NK-92 treated with Interleukin-12 subunit alpha and Interleukin-12 subunit beta, amount 100 ng/mL, for 24 hours (cell line): ENCODE measurements around the gene G6PC1.

ENCODE experiments used
- DNase-seq: peaks from one replicate; lab custom pipeline; 2025; lab: John Stamatoyannopoulos, UW

G6PC1 gene

DNA sequence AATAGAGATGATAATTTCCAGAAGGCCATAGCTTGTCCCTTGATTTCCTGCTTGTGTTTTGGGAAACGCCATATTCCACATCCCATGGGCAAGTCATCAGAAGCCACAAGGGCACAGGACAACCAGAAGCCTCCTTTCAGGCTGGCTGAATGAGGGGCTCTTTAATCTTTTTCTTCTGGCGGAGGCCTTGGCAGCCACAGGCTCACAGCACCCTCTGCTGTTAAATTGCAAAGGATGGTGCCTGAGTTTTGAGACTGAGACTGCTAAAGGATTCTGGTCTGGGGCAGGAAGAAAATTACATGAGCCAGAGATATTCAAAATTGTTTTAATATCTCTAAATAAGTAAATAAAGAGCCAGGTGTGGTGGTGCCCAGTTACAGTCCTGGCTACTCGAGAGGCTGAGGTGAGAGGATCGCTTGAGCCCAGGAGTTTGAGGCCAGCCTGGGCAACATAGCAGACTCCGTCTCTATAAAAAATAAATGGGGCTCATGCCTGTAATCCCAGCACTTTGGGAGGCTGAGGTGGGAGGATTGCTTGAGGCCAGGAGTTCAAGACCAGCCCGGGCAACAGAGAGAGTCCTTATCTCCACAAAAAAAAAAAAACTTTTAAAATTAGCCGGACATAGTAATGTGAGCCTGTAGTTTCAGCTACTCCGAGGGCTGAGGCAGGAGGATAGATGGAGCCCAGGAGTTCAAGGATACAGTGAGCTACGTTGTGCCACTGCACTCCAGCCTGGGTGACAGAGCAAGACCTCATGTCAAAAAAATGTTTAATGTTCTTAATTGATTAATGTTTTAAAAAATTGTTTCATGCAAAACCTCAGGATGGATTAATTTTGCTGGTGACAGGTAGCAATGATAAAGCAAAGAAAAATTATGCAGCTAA, 37.4 kb downstream of the G6PC1 start:
- no peak for DNase-seq

DNA sequence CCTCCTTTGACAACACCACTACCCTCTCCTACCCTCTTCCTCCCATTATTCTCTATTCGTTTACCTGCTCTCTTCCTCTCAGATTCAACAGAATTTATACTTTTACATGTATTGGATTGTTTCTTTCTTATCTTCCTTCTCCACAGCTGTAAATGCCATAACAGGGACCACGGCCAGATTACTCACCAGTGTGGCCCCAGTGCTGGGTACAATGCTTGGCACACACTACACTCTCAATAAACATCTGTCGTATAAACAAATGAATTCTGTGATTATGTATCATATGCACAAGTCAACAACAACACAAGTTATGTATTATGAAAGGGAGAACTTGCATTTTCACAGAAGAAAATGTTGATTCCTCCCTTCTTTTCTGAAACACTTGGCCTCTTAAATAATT, 43.6 kb downstream of the G6PC1 start:
- no peak for DNase-seq

DNA sequence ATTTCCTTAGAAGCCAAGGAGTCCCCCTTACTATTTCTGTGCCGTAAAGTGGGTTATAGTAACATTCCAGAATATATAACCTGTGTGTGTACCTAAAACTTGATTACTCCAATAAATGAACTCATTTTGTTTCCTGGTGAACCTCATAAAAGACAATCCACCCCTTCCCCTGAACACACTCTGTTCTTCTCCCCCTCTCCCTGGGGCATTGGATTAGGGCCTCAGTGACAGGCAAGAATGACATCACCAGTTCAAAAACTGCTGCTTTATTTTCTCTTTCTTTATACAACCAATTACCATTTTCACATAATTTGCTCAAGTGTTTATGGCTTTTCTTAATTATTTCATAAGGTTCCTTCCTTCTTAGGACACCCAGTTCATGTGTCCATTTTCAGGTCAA, 46.2 kb downstream of the G6PC1 start:
- DNase-seq: no peak

DNA sequence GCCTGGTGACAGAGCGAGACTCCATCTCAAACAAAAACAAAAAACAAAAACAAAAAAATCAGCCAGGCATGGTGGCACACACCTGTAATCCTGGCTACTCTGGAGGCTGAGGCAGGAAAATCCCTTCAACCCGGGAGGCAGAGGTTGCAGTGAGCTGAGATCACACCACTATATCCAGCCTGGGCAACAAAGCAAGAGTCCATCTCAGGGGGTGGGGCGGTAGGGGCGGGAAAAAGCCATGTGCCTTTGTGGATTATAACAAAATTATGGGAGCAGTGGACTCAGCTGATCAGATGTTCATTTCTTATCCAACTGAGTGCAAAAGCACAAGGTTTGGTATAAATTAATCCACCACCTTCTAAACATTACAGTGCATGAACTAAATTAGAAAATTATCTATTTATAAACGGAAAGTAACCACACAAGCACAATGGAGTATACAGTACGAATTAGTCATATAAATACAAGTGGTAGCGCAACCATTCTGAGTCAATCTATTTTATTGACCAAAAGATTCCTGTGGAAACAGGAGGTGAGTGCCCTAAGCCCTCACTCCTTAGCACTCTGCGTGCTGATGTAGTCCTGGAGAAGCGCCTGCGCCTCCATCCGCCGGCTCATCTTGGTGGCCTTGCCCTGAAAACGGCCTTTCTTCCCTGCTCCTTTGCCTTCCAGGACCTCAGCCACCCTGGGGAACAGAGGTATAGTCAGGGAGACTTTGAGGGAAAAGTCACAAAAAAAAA, 49.6 kb downstream of the G6PC1 start:
- no peak for DNase-seq
